Fibroblast of lung (primary cell): ENCODE measurements around the gene KLHL29.

ENCODE experiments used
- CTCF ChIP-seq, 2 donors: IDR thresholded peaks in 1 of 2; conservative IDR thresholded peaks in 1 of 2; 1 replicate in 1 of 2; 2 replicates in 1 of 2; pipeline ENCODE4 v1.5.1; 2011 to 2012; ENCODE audit warnings: low read length in 2 of 2, control low read depth in 1 of 2, inconsistent platforms in 1 of 2, low read depth in 1 of 2, mild to moderate bottlenecking in 1 of 2
- EZH2 ChIP-seq: IDR thresholded peaks from 2 replicates; pipeline ENCODE4 v1.5.1; 2012; ENCODE audit warnings: low read length, control low read depth, mild to moderate bottlenecking; ENCODE audit errors: missing control alignments

GRCh38 chr2:23504591-23504990 lies 119.6 kb downstream of the KLHL29 start:
- TF ChIP-seq CTCF (conservative IDR thresholded peaks at IDR 0.05 in 1 of 2, IDR thresholded peaks at IDR 0.05 in 1 of 2; ENCODE audit: low read depth in 1 of 2, low read length in 2 of 2) = no peak
- no peak for TF ChIP-seq EZH2
